Measurements from ENCODE around the gene TMEM116.
"Not testable (repeated sequence)": the region's sequence is repeated elsewhere in the genome, so short reads cannot be mapped to it uniquely, and the experiment has no call there.

The TMEM116 gene

GRCh38 chr12:112012775-112013600 lies at the start of gene TMEM116, which contains the start of gene ERP29:
Gene TMEM116 (minus strand): TSS chr12:112013165. CDS start chr12:112005270, 7,895 bp downstream.
Gene ERP29 (plus strand): TSS chr12:112013426. CDS start chr12:112013466, 40 bp downstream.
- peak; percentile 100 for DNase-seq (ENCODE audit: low spot score)

GRCh38 chr12:112061137-112061536 lies 48.2 kb upstream of the TMEM116 start:
- DNase-seq (ENCODE audit: low spot score): no peak

GRCh38 chr12:112049351-112049750 lies 36.4 kb upstream of the TMEM116 start:
- DNase-seq (ENCODE audit: low spot score): no peak

- no peak for DNase-seq (ENCODE audit: low spot score)
Observed at GRCh38 chr12:112046003-112046402, 33.0 kb upstream of the TMEM116 start.

- DNase-seq (ENCODE audit: low spot score): not testable (repeated sequence)
Observed at GRCh38 chr12:112036614-112037013, 23.6 kb upstream of the TMEM116 start.

- no peak for DNase-seq (ENCODE audit: low spot score)
Observed at GRCh38 chr12:112035219-112035785, 22.3 kb upstream of the TMEM116 start.

- no peak for DNase-seq (ENCODE audit: low spot score)
Observed at GRCh38 chr12:112032292-112032691, 19.3 kb upstream of the TMEM116 start.

GRCh38 chr12:112031472-112031871 lies 18.5 kb upstream of the TMEM116 start:
- no peak for DNase-seq (ENCODE audit: low spot score)

- DNase-seq (ENCODE audit: low spot score): no peak
Observed at GRCh38 chr12:112029301-112029700, 16.3 kb upstream of the TMEM116 start.

GRCh38 chr12:112025808-112026375 lies 12.9 kb upstream of the TMEM116 start:
- DNase-seq (ENCODE audit: low spot score): no peak

- no peak for DNase-seq (ENCODE audit: low spot score)
Observed at GRCh38 chr12:112023759-112024396, 10.9 kb upstream of the TMEM116 start.

- DNase-seq (ENCODE audit: low spot score): no peak
Observed at GRCh38 chr12:112022241-112023016, 9.5 kb upstream of the TMEM116 start.

GRCh38 chr12:112020947-112021457 lies 8.0 kb upstream of the TMEM116 start:
- no peak for DNase-seq (ENCODE audit: low spot score)

GRCh38 chr12:112018571-112019237 lies 5.7 kb upstream of the TMEM116 start:
- no peak for DNase-seq (ENCODE audit: low spot score)

- DNase-seq (ENCODE audit: low spot score): no peak
Observed at GRCh38 chr12:112017041-112017440, 4.1 kb upstream of the TMEM116 start.

GRCh38 chr12:112015938-112016337 lies 3.0 kb upstream of the TMEM116 start:
- no peak for DNase-seq (ENCODE audit: low spot score)

GRCh38 chr12:112013601-112014402 lies 837 bp upstream of the TMEM116 start:
- peak; percentile 45 for DNase-seq (ENCODE audit: low spot score)

GRCh38 chr12:112011685-112012084 lies 1.3 kb downstream of the TMEM116 start:
- DNase-seq (ENCODE audit: low spot score): no peak

GRCh38 chr12:112010415-112011344 lies 2.3 kb downstream of the TMEM116 start:
- no peak for DNase-seq (ENCODE audit: low spot score)

Measured in AG20443 (cell line).